Loucy (cell line): ENCODE measurements around the gene FAM170A.

ENCODE experiments used
- EZH2phosphoT487 ChIP-seq: fragments of 200-600 bp; IDR thresholded peaks from 2 replicates; pipeline ENCODE4 v1.6.1; 2018; ENCODE audit warnings: antibody characterized with exemption, mild to moderate bottlenecking, moderate library complexity, borderline replicate concordance
- TF ChIP-seq, protein P1 (sequence below): fragments of 200-600 bp; sonication (generic); conservative IDR thresholded peaks from 2 replicates; pipeline ENCODE4 v1.5.1; 2014; ENCODE audit warnings: mild to moderate bottlenecking, antibody characterized with exemption, low read length

DNA sequence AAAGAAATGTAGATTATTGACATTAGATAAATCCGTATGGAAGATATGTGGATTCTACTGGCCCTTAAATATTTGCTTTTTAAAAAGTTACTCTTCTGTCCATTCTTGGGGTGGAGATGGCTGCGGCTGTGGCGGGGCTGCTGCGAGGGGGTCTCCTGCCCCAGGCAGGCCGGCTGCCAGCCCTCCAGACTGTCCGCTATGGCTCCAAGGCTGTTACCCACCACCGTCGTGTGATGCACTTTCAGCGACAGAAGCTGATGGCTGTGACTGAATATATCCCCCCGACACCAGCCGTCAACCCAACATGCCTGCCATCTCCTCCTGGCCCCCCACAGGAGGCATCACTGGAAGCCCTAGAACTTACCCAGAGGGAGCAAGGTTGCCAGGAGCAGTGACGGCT, 50.7 kb downstream of the FAM170A start:
- TF ChIP-seq, protein P1, sequence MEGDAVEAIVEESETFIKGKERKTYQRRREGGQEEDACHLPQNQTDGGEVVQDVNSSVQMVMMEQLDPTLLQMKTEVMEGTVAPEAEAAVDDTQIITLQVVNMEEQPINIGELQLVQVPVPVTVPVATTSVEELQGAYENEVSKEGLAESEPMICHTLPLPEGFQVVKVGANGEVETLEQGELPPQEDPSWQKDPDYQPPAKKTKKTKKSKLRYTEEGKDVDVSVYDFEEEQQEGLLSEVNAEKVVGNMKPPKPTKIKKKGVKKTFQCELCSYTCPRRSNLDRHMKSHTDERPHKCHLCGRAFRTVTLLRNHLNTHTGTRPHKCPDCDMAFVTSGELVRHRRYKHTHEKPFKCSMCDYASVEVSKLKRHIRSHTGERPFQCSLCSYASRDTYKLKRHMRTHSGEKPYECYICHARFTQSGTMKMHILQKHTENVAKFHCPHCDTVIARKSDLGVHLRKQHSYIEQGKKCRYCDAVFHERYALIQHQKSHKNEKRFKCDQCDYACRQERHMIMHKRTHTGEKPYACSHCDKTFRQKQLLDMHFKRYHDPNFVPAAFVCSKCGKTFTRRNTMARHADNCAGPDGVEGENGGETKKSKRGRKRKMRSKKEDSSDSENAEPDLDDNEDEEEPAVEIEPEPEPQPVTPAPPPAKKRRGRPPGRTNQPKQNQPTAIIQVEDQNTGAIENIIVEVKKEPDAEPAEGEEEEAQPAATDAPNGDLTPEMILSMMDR = no peak
- no peak for TF ChIP-seq EZH2phosphoT487
